Neural progenitor cell (in vitro differentiated cells): ENCODE measurements around the gene PEX6. TPM values are rescaled to one million over a fixed set of nuclear protein-coding genes. Genes with fewer than 3 reads are reported as not detected.

Source experiments
- DNase-seq: peaks from one replicate; pipeline ENCODE4 v3.0.0-alpha.2; 2016; ENCODE audit warnings: low spot score
- H2AFZ ChIP-seq: fragments of 200-600 bp; sonication (generic); replicated peaks from 2 replicates; pipeline ENCODE4 v1.6.1; 2016; ENCODE audit warnings: antibody characterized with exemption
- H3F3A ChIP-seq: fragments of 200-600 bp; sonication (generic); 2 replicates; pipeline ENCODE4 v1.6.1; 2016; ENCODE audit warnings: antibody characterized with exemption, low read depth
- H3K27ac ChIP-seq: fragments of 200-600 bp; sonication (generic); 2 replicates; pipeline ENCODE4 v1.5.1; 2016; ENCODE audit warnings: mild to moderate bottlenecking
- H3K27me3 ChIP-seq: fragments of 200-600 bp; sonication (generic); 2 replicates; pipeline ENCODE4 v1.6.1; 2016; ENCODE audit warnings: mild to moderate bottlenecking, moderate library complexity
- H3K36me3 ChIP-seq: fragments of 200-600 bp; sonication (generic); 2 replicates; pipeline ENCODE4 v1.5.1; 2016
- H3K4me1 ChIP-seq: fragments of 200-600 bp; sonication (generic); 2 replicates; pipeline ENCODE4 v1.6.1; 2016; ENCODE audit warnings: mixed run types
- H3K4me2 ChIP-seq: fragments of 200-600 bp; sonication (generic); 2 replicates; pipeline ENCODE4 v1.6.1; 2016
- H3K4me3 ChIP-seq: fragments of 200-600 bp; sonication (generic); 2 replicates; pipeline ENCODE4 v1.5.1; 2016
- H3K79me2 ChIP-seq: fragments of 200-600 bp; sonication (generic); 2 replicates; pipeline ENCODE4 v1.6.1; 2016; ENCODE audit warnings: low read depth
- H3K9ac ChIP-seq: fragments of 200-600 bp; sonication (generic); 2 replicates; pipeline ENCODE4 v1.6.1; 2016
- H3K9me3 ChIP-seq: fragments of 200-600 bp; sonication (generic); 2 replicates; pipeline ENCODE4 v1.5.1; 2016; ENCODE audit warnings: low read depth
- H4K20me1 ChIP-seq: fragments of 200-600 bp; sonication (generic); 2 replicates; pipeline ENCODE4 v1.6.1; 2016; ENCODE audit warnings: low read depth
- H3K27ac Mint-ChIP-seq: 3 replicates; pipeline ENCODE4 v1.8.0; 2021; ENCODE audit warnings: mixed read lengths
- H3K27me3 Mint-ChIP-seq: 2 replicates; pipeline ENCODE4 v1.8.0; 2022; ENCODE audit warnings: low read depth, mild to moderate bottlenecking, inconsistent platforms, moderate library complexity, mixed read lengths; ENCODE audit not compliant: insufficient read depth
- H3K36me3 Mint-ChIP-seq: 3 replicates; pipeline ENCODE4 v1.8.0; 2021; ENCODE audit warnings: mixed read lengths
- H3K4me1 Mint-ChIP-seq: 3 replicates; pipeline ENCODE4 v1.8.0; 2021; ENCODE audit warnings: mixed read lengths
- H3K4me3 Mint-ChIP-seq: 3 replicates; pipeline ENCODE4 v1.8.0; 2021; ENCODE audit warnings: mild to moderate bottlenecking, moderate library complexity, mixed read lengths
- H3K9me3 Mint-ChIP-seq: 3 replicates; pipeline ENCODE4 v1.8.0; 2020; ENCODE audit warnings: mixed read lengths
- CTCF ChIP-seq: fragments of 200-600 bp; sonication (generic); IDR thresholded peaks from 2 replicates; pipeline ENCODE4 v1.5.1; 2017; ENCODE audit warnings: antibody characterized with exemption, mild to moderate bottlenecking
- EZH2 ChIP-seq: fragments of 200-600 bp; sonication (generic); IDR thresholded peaks from 2 replicates; pipeline ENCODE4 v1.6.1; 2017; ENCODE audit warnings: antibody characterized with exemption, mild to moderate bottlenecking, moderate library complexity
- EZH2phosphoT487 ChIP-seq: fragments of 200-600 bp; sonication (generic); IDR thresholded peaks from 2 replicates; pipeline ENCODE4 v1.6.1; 2017; ENCODE audit warnings: antibody characterized with exemption
- total RNA-seq: library from RNA; depleted of rRNA; stranded (reverse); fragments of >200 nt; gene quantifications from 2 replicates; pipeline ENCODE4 v1.2.3, GENCODE V29; 2015; ENCODE audit warnings: low replicate concordance

PEX6 gene
- total RNA-seq, 1 donor from 2014 or later, result 11.3 TPM

- no peaks in the 10 kb centered on the region for H3K27me3 ChIP-seq
- no peak for DNase-seq
- H3K9ac ChIP-seq, result no peak overlapping the region
- H3F3A ChIP-seq, result no peaks in the 10 kb centered on the region
- no peaks in the 10 kb centered on the region for H3K9me3 Mint-ChIP-seq
- TF ChIP-seq EZH2phosphoT487, result no peak
- TF ChIP-seq EZH2, result no peak
- no peak for TF ChIP-seq CTCF
- peaks cover 5% of the 10 kb centered on the region for H3K27me3 Mint-ChIP-seq
- no peaks in the 10 kb centered on the region for H3K36me3 ChIP-seq
- no peak overlapping the region for H3K27ac Mint-ChIP-seq
- H3K27ac ChIP-seq, result no peak overlapping the region
- no peak overlapping the region for H3K4me3 Mint-ChIP-seq
- peaks cover 5% of the 10 kb centered on the region for H3K79me2 ChIP-seq
- no peaks in the 10 kb centered on the region for H3K4me1 Mint-ChIP-seq
- H2AFZ ChIP-seq, result no peak overlapping the region
- H4K20me1 ChIP-seq, result no peaks in the 10 kb centered on the region
- H3K4me3 ChIP-seq, result no peak overlapping the region
- no peak overlapping the region for H3K4me2 ChIP-seq
- no peaks in the 10 kb centered on the region for H3K4me1 ChIP-seq
- peaks cover 23% of the 10 kb centered on the region for H3K36me3 Mint-ChIP-seq
- no peaks in the 10 kb centered on the region for H3K9me3 ChIP-seq
These were observed 38.4 kb downstream of the PEX6 start for GRCh38 chr6:42940493-42941045.

GRCh38 chr6:42939810-42940167 is 39.2 kb downstream of the PEX6 start:
- Histone ChIP-seq H4K20me1 (peaks cover 6% of the 10 kb centered on the region), H3K9ac (no peak overlapping the region), H3K4me2 (no peak overlapping the region), H3F3A (no peaks in the 10 kb centered on the region), H3K4me3 (no peak overlapping the region), H3K27ac (no peak overlapping the region), H2AFZ (no peak overlapping the region), H3K4me1 (no peaks in the 10 kb centered on the region), H3K79me2 (peaks cover 13% of the 10 kb centered on the region), H3K36me3 (no peaks in the 10 kb centered on the region), H3K27me3 (no peaks in the 10 kb centered on the region), H3K9me3 (no peaks in the 10 kb centered on the region)
- peaks cover 5% of the 10 kb centered on the region for H3K27me3 Mint-ChIP-seq
- DNase-seq, result no peak
- no peaks in the 10 kb centered on the region for H3K9me3 Mint-ChIP-seq
- H3K4me1 Mint-ChIP-seq, result no peaks in the 10 kb centered on the region
- peaks cover 22% of the 10 kb centered on the region for H3K36me3 Mint-ChIP-seq
- no peak for TF ChIP-seq CTCF
- no peak for TF ChIP-seq EZH2
- TF ChIP-seq EZH2phosphoT487, result no peak
- no peak overlapping the region for H3K4me3 Mint-ChIP-seq
- no peak overlapping the region for H3K27ac Mint-ChIP-seq

DNA sequence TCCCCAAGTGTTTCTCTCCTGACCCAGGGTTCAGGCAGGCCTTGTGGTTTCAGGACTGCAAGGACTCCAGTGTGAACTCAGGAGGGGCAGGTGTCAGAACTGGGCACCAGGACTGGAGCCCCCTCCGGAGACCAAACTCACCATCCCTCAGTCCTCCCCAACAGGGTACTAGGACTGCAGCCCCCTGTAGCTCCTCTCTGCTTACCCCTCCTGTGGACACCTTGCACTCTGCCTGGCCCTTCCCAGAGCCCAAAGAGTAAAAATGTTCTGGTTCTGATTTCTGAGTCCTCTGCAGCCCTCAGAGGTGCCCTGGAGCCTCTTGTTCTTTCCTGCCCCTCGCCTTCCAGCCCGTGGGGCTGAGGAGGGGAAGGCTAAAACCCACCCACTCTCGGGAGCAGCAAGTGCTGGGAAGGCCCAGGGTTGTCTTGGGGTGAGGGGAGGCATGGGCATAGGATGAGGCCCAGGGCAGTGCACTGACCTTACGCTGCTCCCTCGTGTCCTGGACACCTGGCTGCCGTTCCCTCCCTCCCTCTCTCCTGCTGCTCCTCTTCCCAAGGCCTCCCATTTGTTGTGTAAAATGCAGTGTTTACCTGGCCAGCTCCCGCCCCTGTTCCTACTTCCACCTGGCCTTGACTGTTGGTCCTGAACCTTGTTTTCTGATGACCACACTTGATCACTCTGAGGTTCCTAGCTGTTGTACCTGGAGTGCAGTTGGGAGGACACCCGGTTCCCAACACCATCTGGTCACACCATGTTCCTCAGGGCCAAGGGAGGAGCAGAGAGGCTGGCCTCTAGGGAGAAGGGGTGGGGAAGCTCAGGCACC is 39.8 kb downstream of the PEX6 start:
- Histone ChIP-seq H3K27ac (no peak overlapping the region), H3K4me2 (no peak overlapping the region), H3K27me3 (no peaks in the 10 kb centered on the region), H3K4me1 (no peaks in the 10 kb centered on the region), H3K9ac (no peak overlapping the region), H4K20me1 (peaks cover 6% of the 10 kb centered on the region), H3K9me3 (no peaks in the 10 kb centered on the region), H3K79me2 (peaks cover 19% of the 10 kb centered on the region), H2AFZ (no peak overlapping the region), H3K36me3 (no peaks in the 10 kb centered on the region), H3K4me3 (no peak overlapping the region), H3F3A (no peaks in the 10 kb centered on the region)
- Mint-ChIP-seq H3K27ac (no peak overlapping the region), H3K4me1 (no peaks in the 10 kb centered on the region), H3K27me3 (peaks cover 5% of the 10 kb centered on the region), H3K4me3 (no peak overlapping the region), H3K9me3 (no peaks in the 10 kb centered on the region), H3K36me3 (peaks cover 20% of the 10 kb centered on the region)
- no peak for TF ChIP-seq EZH2
- TF ChIP-seq CTCF, result no peak
- no peak for TF ChIP-seq EZH2phosphoT487
- DNase-seq, result no peak
